ENCODE measurements around the gene CFTR. TPM values are rescaled to one million over a fixed set of nuclear protein-coding genes. Genes with fewer than 3 reads are reported as not detected.

Gene CFTR
- total RNA-seq, 1 experiment from 2014 or later, result 1.2 TPM

- Histone ChIP-seq H2BK15ac (ENCODE audit: low read depth, low read length) (no peak overlapping the region), H3K18ac (ENCODE audit: insufficient read length, low read depth, low read length) (no peak overlapping the region), H3K27ac (ENCODE audit: insufficient read length, low read depth, low read length) (no peak overlapping the region), H2BK120ac (ENCODE audit: low read depth, low read length, poor library complexity, severe bottlenecking) (no peak overlapping the region), H3T11ph (ENCODE audit: low read length) (no peak overlapping the region), H3K4me1 (ENCODE audit: insufficient read depth, low read length) (no peaks in the 10 kb centered on the region), H3K79me2 (ENCODE audit: insufficient read depth, low read length) (no peaks in the 10 kb centered on the region), H3K14ac (ENCODE audit: insufficient read depth, low read length) (no peak overlapping the region), H4K8ac (replicated peaks; ENCODE audit: insufficient read length, low read depth, low read length) (no peak overlapping the region), H2AFZ (ENCODE audit: low read length) (no peak overlapping the region), H3K4ac (ENCODE audit: low read depth, low read length) (no peak overlapping the region), H2BK20ac (ENCODE audit: low read depth, low read length, poor library complexity, severe bottlenecking) (no peak overlapping the region), H3K27me3 (ENCODE audit: insufficient read depth, low read length) (no peaks in the 10 kb centered on the region), H3K9me3 (ENCODE audit: control insufficient read depth, low read depth, low read length) (no peaks in the 10 kb centered on the region), H3K23me2 (ENCODE audit: insufficient read length, low read depth, low read length, poor library complexity, severe bottlenecking) (no peaks in the 10 kb centered on the region), H4K20me1 (ENCODE audit: control insufficient read depth, insufficient read depth, insufficient read length) (no peaks in the 10 kb centered on the region), H2BK12ac (ENCODE audit: insufficient read length, low read depth, low read length) (no peak overlapping the region), H2AK5ac (ENCODE audit: insufficient read length, low read length) (no peak overlapping the region), H3K9ac (ENCODE audit: extremely low read depth, insufficient read length, low read length) (no peak overlapping the region), H3K79me1 (ENCODE audit: insufficient read depth, low read depth, low read length, poor library complexity, severe bottlenecking) (no peaks in the 10 kb centered on the region), H3K23ac (ENCODE audit: insufficient read length, low read depth, low read length) (no peak overlapping the region), H3K56ac (ENCODE audit: insufficient read length, low read depth, low read length) (no peak overlapping the region), H4K5ac (ENCODE audit: insufficient read length, low read depth, low read length) (no peak overlapping the region), H2BK5ac (ENCODE audit: insufficient read length, low read length) (no peak overlapping the region), H4K91ac (ENCODE audit: insufficient read length, low read depth, low read length) (no peak overlapping the region), H3K4me2 (ENCODE audit: insufficient read depth, insufficient read length, low read length) (no peak overlapping the region)
- Mint-ChIP-seq H3K36me3 (ENCODE audit: insufficient read depth in 1 of 3, low read depth in 3 of 3) (no peaks in the 10 kb centered on the region), H3K9me3 (no peaks in the 10 kb centered on the region), H3K4me3 (no peak overlapping the region), H3K4me1 (no peaks in the 10 kb centered on the region), H3K27ac (no peak overlapping the region), H3K27me3 (ENCODE audit: low read depth) (no peaks in the 10 kb centered on the region)
- TF ChIP-seq CTCF (conservative IDR thresholded peaks at IDR 0.05), result no peak
- no peak for DNase-seq
Measured at GRCh38 chr7:117530390-117530789, 50.6 kb downstream of the CFTR start.
